ENCODE measurements around the gene SOCS7. TPM values are rescaled to one million over a fixed set of nuclear protein-coding genes. Genes with fewer than 3 reads are reported as not detected.

SOCS7 gene
- total and polyA plus RNA-seq, 2 donors (not counting 1 experiment from before 2014, with no cell fraction given): 9.4 to 20.8 TPM

- H3K4me3 ChIP-seq (ENCODE audit: control extremely low read depth in 1 of 5, extremely low read depth in 1 of 5, insufficient read depth in 1 of 5, low read depth in 2 of 5, low read length in 4 of 5): no peak overlapping the region
- POLR2A ChIA-PET: no interaction called here
- no peaks in the 10 kb centered on the region for H3K4me1 Mint-ChIP-seq
Measured at GRCh38 chr17:38338053-38338452, 13.6 kb upstream of the SOCS7 start.

GRCh38 chr17:38338535-38338934 lies 13.1 kb upstream of the SOCS7 start:
- ChIA-PET CTCF (interaction anchor here (1.2 to 2.4 kb wide), 2 partner anchors 11 to 76 kb away, joined by 4 to 7 read pairs; no protein-coding TSS in a partner anchor), POLR2A (no interaction called here)
- H3K9me3 ChIP-seq (ENCODE audit: control extremely low read depth in 1 of 3, control insufficient read depth in 2 of 3, insufficient read depth in 1 of 3, low read length in 2 of 3): no peaks in the 10 kb centered on the region
- no peak for ATAC-seq (ENCODE audit: low read depth)
- no peaks in the 10 kb centered on the region for H3K4me1 Mint-ChIP-seq
- H3K4me3 ChIP-seq (ENCODE audit: control extremely low read depth in 1 of 5, extremely low read depth in 1 of 5, insufficient read depth in 1 of 5, low read depth in 2 of 5, low read length in 4 of 5): no peak overlapping the region
- no peak overlapping the region for H3K4me3 Mint-ChIP-seq
- no peak for DNase-seq
- H3K4me2 ChIP-seq (replicated peaks; ENCODE audit: low read depth, low read length, poor library complexity, severe bottlenecking): no peak overlapping the region
- H3K36me3 ChIP-seq (replicated peaks in 1 of 2; ENCODE audit: control extremely low read depth in 1 of 2, control insufficient read depth in 1 of 2, extremely low read depth in 1 of 2, insufficient read depth in 2 of 2, low read length in 1 of 2): no peaks in the 10 kb centered on the region
- H3K27me3 ChIP-seq (replicated peaks in 1 of 4; ENCODE audit: control extremely low read depth in 1 of 4, control insufficient read depth in 3 of 4, insufficient read depth in 4 of 4, low read length in 3 of 4): no peaks in the 10 kb centered on the region
- H3K9me3 Mint-ChIP-seq (ENCODE audit: insufficient read depth): no peaks in the 10 kb centered on the region
- H3K27ac Mint-ChIP-seq: no peak overlapping the region
- TF ChIP-seq EZH2 (IDR thresholded peaks at IDR 0.05; ENCODE audit: borderline replicate concordance, insufficient read depth, low read depth, low read length, poor library complexity, severe bottlenecking) (no peak), CTCF (IDR thresholded peaks at IDR 0.05) (no peak)
- H3K4me1 ChIP-seq (ENCODE audit: control insufficient read depth in 2 of 2, insufficient read depth in 2 of 2, low read length in 2 of 2): no peaks in the 10 kb centered on the region
- H3K27me3 Mint-ChIP-seq: peaks cover 3% of the 10 kb centered on the region
- no peaks in the 10 kb centered on the region for H3K79me2 ChIP-seq (ENCODE audit: control insufficient read depth, insufficient read depth, low read length)
- H3K9ac ChIP-seq (ENCODE audit: low read length): no peak overlapping the region
- intact Hi-C loops (cut with micrococcal nuclease): no loop called here
- no peak overlapping the region for H2AFZ ChIP-seq (ENCODE audit: insufficient read depth, low read depth, low read length, poor library complexity, severe bottlenecking)
- no peak overlapping the region for H3K27ac ChIP-seq (ENCODE audit: low read length in 2 of 2)
- H4K20me1 ChIP-seq (ENCODE audit: control insufficient read depth, insufficient read depth, low read length, poor library complexity, severe bottlenecking): no peaks in the 10 kb centered on the region
- 86% methylated on average over 3 of the region's 4 CpGs for WGBS (ENCODE audit: insufficient coverage)

More at GRCh38 chr17:38338053-38338452, 13.6 kb upstream of the SOCS7 start:
- peaks cover 6% of the 10 kb centered on the region for H3K27me3 Mint-ChIP-seq
- Histone ChIP-seq H3K4me1 (ENCODE audit: control insufficient read depth in 2 of 2, insufficient read depth in 2 of 2, low read length in 2 of 2) (no peaks in the 10 kb centered on the region), H3K4me2 (replicated peaks; ENCODE audit: low read depth, low read length, poor library complexity, severe bottlenecking) (no peak overlapping the region), H3K36me3 (replicated peaks in 1 of 2; ENCODE audit: control extremely low read depth in 1 of 2, control insufficient read depth in 1 of 2, extremely low read depth in 1 of 2, insufficient read depth in 2 of 2, low read length in 1 of 2) (no peaks in the 10 kb centered on the region), H3K9me3 (ENCODE audit: control extremely low read depth in 1 of 3, control insufficient read depth in 2 of 3, insufficient read depth in 1 of 3, low read length in 2 of 3) (no peaks in the 10 kb centered on the region), H3K79me2 (ENCODE audit: control insufficient read depth, insufficient read depth, low read length) (no peaks in the 10 kb centered on the region), H2AFZ (ENCODE audit: insufficient read depth, low read depth, low read length, poor library complexity, severe bottlenecking) (no peak overlapping the region), H3K27me3 (replicated peaks in 1 of 4; ENCODE audit: control extremely low read depth in 1 of 4, control insufficient read depth in 3 of 4, insufficient read depth in 4 of 4, low read length in 3 of 4) (no peaks in the 10 kb centered on the region), H3K9ac (ENCODE audit: low read length) (no peak overlapping the region), H3K27ac (ENCODE audit: low read length in 2 of 2) (no peak overlapping the region), H4K20me1 (ENCODE audit: control insufficient read depth, insufficient read depth, low read length, poor library complexity, severe bottlenecking) (no peaks in the 10 kb centered on the region)
- H3K27ac Mint-ChIP-seq: no peak overlapping the region
- CTCF ChIA-PET: interaction anchor here (1.2 to 2.4 kb wide), 2 partner anchors 11 to 76 kb away, joined by 4 to 7 read pairs; no protein-coding TSS in a partner anchor
- intact Hi-C loops (cut with micrococcal nuclease): no loop called here
- H3K4me3 Mint-ChIP-seq: no peak overlapping the region
- WGBS (ENCODE audit: insufficient coverage): 67% methylated on average over 1 of the region's 5 CpGs
- DNase-seq (no peak), ATAC-seq (ENCODE audit: low read depth) (no peak)
- no peaks in the 10 kb centered on the region for H3K9me3 Mint-ChIP-seq (ENCODE audit: insufficient read depth)
- TF ChIP-seq CTCF (IDR thresholded peaks at IDR 0.05) (no peak), EZH2 (IDR thresholded peaks at IDR 0.05; ENCODE audit: borderline replicate concordance, insufficient read depth, low read depth, low read length, poor library complexity, severe bottlenecking) (no peak)
